ENCODE measurements around the gene MEAF6.
A peak's percentile ranks its signal among the peaks of the same experiment; 100 is the strongest.

The MEAF6 gene

GRCh38 chr1:37472994-37473393 is 41.6 kb downstream of the MEAF6 start:
- DNase-seq: peak in 1 of 2 donors; percentile 39

GRCh38 chr1:37472281-37472680 is 42.3 kb downstream of the MEAF6 start:
- DNase-seq: no peak

DNA sequence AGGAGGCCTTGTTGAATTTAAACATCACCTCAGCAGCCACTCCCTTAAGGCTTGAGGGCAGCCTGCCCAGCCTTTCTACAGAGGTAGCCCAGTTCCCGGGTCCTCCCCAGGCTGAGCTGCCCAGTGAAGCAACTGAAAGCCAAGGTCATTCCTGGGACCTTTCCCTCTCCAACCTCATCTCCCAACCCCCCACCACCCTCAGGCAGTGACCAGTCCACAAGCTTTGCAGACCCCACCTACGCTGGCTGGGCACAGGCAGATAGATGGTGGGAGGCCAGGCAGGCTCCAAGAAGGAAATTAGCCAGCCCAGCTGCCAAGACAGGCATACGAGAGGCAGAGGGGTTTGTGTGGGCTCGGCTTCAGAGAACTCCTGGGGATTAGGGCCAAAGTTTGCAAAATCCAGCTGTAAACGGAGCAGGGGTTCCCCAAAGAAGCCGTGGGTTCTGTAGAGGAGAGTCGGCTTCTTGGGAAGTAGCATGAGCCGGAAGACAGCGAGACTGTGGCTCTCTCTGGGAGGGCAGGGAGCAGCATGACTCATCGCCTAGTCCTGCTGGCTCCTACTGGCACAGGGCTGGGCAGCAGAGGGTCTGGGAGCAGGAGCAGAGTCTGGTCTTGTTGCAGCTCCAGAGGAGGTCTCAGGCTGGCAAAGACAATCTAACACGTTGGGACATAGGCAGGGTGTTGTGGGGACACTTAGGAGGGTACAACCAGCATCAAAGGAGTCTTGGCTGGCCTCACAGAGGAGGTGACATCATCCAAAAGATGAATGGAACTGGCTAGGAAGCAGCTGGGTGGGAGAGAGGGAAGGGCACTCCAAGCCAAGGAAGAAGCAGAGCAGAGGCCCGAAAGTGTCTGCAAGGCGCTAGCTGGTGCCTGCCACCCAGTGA is 43.0 kb downstream of the MEAF6 start:
- no peak for DNase-seq

- no peak for DNase-seq
Measured at GRCh38 chr1:37469386-37469785, 45.2 kb downstream of the MEAF6 start.

DNA sequence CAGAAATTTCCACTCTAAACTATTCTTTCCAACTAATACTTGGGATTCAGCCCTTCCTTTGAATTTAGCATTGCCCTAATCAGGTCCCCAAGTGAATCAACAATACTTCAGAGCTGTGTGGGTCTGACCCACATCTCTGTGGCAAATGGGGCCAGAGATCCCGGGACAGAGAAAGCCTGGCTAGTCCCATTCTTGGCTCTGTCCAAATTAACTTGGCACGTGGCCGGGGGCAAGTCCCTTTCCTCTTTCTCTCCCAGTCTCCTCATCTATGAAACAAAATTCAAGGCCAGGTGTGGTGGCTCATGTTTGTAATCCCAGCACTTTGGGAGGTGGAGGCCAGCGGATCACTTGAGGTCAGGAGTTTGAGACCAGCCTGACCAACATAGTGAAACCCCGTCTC is 46.5 kb downstream of the MEAF6 start:
- no peak for DNase-seq

DNA sequence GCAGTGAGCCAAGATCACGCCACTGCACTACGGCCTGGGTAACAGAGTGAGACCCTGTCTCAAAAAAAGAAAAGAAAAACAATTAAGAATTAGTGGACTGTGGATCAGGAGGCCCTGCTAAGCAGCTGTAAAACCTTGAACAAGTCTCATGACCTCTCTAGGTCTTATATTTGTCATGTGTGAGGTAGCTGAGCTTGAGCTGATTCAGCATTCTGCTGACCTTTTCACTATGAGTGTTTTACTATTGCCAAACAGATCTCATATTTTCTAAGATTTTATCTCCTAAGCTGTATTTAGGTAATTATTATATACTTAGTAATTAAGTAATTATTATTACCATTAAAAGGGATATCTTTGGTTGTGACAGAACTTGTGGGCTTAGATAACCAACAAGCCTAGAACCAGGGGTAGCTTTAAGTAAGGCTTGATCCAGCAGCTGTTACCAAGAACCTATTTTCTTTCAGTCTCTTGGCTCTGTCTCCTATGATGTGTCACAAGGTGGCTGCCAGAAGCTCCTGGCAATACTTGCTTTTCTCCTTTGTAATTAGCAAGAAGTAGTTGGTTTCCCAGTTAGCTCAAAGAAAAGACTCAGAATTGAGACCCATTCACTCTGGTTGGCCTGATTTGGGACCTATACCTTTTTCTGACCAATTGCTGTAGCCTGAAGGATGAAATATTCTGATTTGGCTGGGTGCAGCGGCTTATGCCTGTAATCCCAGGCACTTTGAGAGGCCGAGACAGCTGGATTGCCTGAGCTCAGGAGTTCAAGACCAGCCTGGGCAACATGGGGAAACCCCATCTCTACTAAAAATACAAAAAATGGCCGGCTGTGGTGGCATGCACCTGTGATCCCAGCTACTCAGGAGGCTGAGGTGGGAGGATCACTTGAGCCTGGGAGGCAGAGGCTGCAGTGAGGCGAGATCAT is 48.7 kb downstream of the MEAF6 start:
- DNase-seq: no peak

DNA sequence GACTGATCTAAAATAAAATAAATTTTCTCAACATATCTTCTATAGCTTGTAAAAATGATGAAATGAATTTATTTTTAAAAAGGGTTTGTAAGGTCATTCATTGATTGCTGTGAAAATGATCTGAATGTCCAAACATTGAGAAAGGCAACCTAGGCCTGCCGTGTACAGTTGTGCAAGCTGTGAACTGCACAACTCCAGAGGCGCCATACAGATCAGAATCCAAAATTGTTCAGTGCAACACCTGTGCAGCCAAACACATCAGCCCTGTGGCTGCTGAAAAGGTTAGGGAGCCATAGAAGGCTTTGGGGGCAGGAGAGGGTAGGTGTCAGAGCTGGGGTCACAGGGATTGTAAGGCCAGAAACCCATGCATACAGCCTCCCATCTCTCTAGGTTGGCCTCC is 50.1 kb downstream of the MEAF6 start:
- no peak for DNase-seq

DNA sequence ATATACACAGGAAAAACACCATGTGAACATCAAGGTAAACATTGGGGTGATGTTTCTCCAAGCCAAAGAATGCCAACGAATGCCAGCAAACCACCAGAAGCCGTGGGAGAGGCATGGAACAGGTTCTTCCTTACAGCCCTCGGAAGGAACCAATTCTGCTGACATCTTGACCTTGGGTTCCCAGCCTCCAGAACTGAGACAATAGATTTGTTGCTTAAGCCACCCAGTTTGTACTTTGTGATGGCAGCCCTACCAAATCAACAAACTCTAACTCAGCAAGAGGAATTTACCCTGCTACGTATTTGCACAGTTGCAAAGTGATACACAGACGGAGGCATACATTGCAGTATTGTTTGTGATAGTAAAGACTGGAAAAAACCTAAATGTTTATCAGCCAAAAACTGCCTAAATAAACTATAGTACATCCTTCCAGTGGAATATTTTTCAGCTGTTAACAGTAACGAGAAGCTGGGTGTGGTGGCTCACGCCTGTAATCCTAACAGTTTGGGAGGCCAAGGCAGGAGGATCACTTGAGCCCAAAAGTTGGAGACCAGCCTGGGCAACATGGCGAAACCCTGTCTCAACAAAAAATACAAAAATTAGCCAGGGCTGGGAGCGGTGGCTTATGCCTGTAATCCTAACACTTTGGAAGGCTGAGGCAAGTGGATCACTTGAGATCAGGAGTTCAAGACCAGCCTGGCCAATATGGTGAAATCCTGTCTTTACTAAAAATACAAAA is 52.7 kb downstream of the MEAF6 start:
- no peak for DNase-seq

DNA sequence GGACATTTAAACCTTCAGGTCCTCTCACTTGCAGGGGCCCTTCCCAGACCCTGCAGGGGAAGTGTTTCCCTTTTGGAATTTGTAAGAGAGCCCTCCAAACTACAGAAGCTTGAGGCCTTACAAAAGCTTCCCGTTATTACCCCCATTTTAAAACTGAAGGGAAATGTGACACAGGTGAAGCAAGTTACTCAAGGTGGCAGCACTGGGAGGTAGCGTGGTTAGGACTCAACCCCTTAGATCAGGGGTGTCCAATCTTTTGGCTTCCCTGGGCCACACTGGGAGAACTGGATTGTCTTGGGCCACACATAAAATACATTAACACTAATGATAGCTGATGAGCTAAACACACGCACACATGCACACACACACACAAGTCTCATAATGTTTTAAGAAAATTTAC is 56.0 kb downstream of the MEAF6 start:
- peak in 1 of 2 donors; percentile 33 for DNase-seq

- DNase-seq: no peak
Measured at GRCh38 chr1:37456614-37457013, 58.0 kb downstream of the MEAF6 start.

DNA sequence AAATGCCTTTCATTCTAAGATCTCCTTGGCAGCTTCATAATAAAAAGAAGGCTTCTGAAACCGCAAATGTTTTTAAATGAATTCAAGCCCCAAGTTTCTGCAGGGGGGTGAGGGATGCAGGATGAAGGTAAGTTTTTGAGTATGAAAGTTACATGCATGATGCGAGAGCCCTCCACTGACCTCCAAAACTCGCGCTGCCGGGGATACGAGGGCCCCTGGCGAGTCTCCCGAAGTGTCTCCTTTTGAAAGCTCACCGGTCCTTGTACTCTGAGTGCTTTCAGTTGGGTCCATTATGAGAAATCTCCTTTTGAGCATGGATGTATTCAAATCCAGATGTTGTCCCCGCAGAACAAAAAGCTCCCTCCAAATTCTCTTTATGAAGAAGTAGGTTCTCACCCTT is 59.0 kb downstream of the MEAF6 start:
- no peak for DNase-seq

GRCh38 chr1:37453647-37454046 is 60.9 kb downstream of the MEAF6 start:
- DNase-seq: no peak

DNA sequence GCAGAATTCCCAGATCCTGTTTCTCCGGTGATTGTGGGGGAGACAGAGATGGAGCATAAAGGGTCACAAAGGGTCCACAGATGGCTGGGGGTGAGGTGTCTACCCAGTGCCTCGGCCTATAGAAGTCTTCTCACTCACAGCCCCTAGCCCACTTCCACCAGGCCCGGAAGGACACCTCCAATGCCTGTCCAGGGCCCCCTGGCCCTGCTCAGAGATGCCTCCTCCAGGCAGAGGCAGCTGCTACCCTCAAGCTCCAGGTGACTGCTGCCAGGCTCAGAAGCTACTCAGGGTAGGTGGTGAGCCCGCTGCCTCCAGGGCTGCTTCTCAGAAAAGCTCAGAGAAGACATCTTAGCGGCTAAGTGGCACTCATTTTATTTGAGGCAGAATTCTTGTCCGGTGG is 62.1 kb downstream of the MEAF6 start:
- no peak for DNase-seq

DNA sequence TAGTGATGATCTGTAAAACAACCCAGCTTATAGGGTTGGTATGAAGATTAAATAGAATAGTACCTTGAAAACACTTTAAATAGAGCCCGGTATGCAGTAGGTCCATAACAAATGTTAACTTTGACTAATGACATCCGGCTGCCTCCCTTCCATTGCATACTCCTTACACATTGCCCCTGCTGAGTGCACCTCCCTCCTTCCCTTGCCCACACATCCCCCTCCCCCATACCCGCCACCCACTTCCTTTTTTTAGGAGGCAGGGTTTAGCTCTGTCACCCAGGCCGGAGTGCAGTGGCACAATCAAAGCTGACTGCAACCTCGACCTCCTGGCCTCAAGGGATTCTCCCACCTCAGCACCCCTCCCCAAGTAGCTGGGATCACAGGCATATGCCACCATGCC is 64.6 kb downstream of the MEAF6 start:
- peak; percentile 19 to 39 for DNase-seq

DNA sequence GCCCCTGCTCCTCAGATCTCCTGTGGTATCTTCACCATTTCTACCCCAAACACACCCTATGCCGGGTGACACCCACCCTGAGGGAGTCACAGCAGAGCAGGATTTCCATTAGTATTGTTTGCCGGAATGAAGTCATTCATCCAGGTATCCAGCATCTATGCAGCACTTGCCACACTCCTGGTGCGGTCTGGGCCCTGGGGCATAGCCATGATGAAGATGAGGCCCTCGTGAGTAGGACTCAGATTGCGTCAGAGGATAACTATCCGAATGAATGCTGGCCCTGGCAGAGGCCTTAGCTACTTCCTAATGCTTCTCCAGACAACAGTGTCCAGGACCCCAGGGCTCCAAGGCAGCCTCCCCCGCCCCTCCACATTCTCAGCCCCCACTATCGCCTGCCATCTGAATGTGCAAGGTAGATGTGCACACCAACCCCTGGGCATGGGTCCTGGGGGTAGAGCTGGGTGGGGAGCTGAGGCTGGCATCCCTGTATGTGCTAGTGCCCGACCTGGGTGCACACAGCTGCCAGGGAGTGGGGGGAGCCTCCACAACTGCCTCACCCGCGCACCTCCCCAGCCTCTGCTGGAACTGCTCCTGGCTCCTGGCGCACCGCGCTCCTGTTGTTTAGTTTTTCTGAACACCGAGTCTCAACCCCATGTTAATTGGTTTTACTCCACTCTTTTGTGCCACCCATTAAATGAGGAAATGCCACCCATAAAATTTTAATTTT is 65.7 kb downstream of the MEAF6 start:
- DNase-seq: no peak

DNA sequence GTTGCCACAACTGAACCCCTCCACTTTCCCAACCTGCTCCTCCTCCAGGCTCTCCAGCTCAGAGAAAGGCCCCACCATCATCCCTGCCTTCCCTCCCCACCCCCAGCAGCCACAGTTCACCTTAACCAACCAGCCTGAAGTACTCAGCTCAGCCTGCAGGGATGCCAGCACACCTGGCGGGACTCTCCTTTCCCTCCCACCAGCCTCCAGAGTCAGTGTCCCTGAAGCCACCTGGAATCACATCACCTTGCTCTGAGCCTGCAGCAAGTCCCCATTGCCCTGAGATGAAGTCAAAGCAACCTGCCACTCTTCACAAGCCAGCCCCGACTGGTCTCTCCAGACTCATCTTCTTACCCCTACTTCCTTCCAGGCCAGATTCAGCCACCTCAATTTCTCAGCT is 66.4 kb downstream of the MEAF6 start:
- DNase-seq: no peak

DNA sequence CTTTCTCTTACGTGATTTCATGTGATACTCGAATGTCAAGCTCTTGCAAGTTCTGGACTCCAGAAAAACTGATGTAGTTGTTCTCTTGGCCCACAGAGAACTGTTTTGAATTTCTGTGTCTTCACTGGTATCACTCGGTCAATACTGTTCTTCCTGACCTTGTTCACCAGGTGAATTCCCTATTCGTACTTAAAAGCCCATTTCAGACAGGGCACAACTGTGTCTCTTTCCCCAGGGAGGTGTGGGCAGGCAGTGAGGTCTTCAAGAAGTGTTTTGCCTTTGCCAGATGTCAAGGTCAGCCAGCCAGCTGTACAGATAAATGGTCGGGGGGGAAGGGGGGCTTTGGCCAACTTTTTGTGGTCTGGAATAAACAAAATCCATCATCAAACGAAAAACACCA is 67.7 kb downstream of the MEAF6 start:
- DNase-seq: no peak

DNA sequence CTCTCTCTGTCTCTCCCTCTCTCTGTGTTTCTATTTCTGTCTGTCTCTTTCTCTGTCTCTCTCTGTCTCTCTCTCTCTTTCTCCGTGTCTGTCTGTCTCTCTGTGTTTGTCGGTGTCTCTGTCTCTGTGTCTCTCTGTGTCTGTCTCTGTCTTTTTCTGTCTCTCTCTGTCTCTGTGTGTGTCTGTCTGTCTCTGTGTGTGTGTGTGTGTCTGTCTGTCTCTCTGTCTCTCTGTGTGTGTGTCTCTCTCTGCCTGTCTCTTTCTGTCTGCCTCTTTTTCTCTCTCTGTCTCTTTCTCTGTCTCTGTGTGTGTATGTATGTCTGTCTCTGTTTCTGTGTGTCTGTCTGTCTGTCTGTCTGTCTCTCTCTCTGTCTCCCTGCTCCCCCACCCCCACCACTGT is 71.9 kb downstream of the MEAF6 start:
- DNase-seq: no peak
